Activated CD4-positive, alpha-beta T cell treated with anti-CD3 and anti-CD28 coated beads for 1 hour (primary cell): ENCODE results near the gene ARMC6.
"Not testable (repeated sequence)": the region's sequence is repeated elsewhere in the genome, so short reads cannot be mapped to it uniquely, and the experiment has no call there.

Source experiments
- DNase-seq: peaks from one replicate; pipeline ENCODE4 v3.0.0-alpha.2; 2020

The ARMC6 gene

GRCh38 chr19:19078801-19079200, 45.4 kb downstream of the ARMC6 start:
- no peak for DNase-seq

- DNase-seq = no peak
Measured at GRCh38 chr19:19079571-19079970, 46.2 kb downstream of the ARMC6 start.

- DNase-seq = no peak
Measured at GRCh38 chr19:19081642-19082151, 48.3 kb downstream of the ARMC6 start.

- DNase-seq = no peak
Measured at GRCh38 chr19:19083413-19084178, 50.2 kb downstream of the ARMC6 start.

GRCh38 chr19:19087676-19088075, 54.3 kb downstream of the ARMC6 start:
- DNase-seq = no peak

GRCh38 chr19:19094513-19094912, 61.1 kb downstream of the ARMC6 start:
- no peak for DNase-seq

- no peak for DNase-seq
Measured at GRCh38 chr19:19095691-19096090, 62.3 kb downstream of the ARMC6 start.

- DNase-seq = no peak
Measured at GRCh38 chr19:19096641-19097627, 63.5 kb downstream of the ARMC6 start.

GRCh38 chr19:19098084-19098702, 64.8 kb downstream of the ARMC6 start:
- no peak for DNase-seq

GRCh38 chr19:19098703-19099632, 65.6 kb downstream of the ARMC6 start:
- DNase-seq = no peak

GRCh38 chr19:19101540-19101939, 68.1 kb downstream of the ARMC6 start:
- no peak for DNase-seq

- DNase-seq = not testable (repeated sequence)
Measured at GRCh38 chr19:19102566-19102965, 69.2 kb downstream of the ARMC6 start.

GRCh38 chr19:19103167-19103566, 69.8 kb downstream of the ARMC6 start:
- DNase-seq = no peak

- no peak for DNase-seq
Measured at GRCh38 chr19:19105365-19106055, 72.1 kb downstream of the ARMC6 start.

GRCh38 chr19:19106056-19106551, 72.7 kb downstream of the ARMC6 start:
- DNase-seq = no peak

- DNase-seq = not testable (repeated sequence)
Measured at GRCh38 chr19:19106938-19107337, 73.5 kb downstream of the ARMC6 start.

GRCh38 chr19:19107654-19108053, 74.3 kb downstream of the ARMC6 start:
- no peak for DNase-seq
